ENCODE results near the gene TJAP1.

Gene TJAP1

DNA sequence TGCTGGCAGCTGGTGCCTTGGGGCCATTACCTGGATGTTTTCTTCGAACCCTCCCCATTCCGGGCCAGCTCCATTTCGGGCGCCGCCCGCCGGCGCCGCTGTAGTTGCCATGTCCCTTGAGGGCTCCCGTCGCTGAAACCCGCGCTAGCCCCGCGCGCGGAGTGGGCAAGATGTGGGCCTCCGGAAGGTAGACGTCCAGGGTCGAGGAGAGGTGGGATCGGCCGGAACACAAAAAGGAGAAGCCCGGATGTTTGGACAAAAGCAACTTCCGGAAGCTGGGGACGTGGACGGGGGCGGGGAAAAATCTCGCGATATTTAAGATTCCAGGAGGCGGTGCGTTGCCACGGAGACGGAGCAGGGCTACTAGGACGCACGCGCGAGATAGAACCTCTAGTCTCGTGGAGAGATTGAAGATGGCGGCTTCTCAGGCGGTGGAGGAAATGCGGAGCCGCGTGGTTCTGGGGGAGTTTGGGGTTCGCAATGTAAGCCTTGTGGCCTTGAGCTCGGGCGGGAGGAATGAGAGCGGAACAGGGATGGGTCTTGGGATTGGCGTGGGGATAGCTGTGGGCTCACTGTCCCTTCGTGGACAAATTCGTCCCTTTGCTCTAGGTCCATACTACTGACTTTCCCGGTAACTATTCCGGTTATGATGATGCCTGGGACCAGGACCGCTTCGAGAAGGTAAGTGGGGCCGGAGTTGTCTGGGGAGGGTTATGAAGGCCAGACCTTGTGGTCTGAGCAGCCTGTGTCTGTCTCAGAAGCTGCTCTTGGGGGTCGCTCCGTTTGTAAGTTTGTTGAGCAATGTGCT, 39.5 kb downstream of the TJAP1 start, which contains the start of the genes POLR1C and YIPF3 (continued):
- TF ChIP-seq, protein P1, sequence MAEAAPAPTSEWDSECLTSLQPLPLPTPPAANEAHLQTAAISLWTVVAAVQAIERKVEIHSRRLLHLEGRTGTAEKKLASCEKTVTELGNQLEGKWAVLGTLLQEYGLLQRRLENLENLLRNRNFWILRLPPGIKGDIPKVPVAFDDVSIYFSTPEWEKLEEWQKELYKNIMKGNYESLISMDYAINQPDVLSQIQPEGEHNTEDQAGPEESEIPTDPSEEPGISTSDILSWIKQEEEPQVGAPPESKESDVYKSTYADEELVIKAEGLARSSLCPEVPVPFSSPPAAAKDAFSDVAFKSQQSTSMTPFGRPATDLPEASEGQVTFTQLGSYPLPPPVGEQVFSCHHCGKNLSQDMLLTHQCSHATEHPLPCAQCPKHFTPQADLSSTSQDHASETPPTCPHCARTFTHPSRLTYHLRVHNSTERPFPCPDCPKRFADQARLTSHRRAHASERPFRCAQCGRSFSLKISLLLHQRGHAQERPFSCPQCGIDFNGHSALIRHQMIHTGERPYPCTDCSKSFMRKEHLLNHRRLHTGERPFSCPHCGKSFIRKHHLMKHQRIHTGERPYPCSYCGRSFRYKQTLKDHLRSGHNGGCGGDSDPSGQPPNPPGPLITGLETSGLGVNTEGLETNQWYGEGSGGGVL (tag by site-specific recombination; IDR thresholded peaks at IDR 0.05): no peak

DNA sequence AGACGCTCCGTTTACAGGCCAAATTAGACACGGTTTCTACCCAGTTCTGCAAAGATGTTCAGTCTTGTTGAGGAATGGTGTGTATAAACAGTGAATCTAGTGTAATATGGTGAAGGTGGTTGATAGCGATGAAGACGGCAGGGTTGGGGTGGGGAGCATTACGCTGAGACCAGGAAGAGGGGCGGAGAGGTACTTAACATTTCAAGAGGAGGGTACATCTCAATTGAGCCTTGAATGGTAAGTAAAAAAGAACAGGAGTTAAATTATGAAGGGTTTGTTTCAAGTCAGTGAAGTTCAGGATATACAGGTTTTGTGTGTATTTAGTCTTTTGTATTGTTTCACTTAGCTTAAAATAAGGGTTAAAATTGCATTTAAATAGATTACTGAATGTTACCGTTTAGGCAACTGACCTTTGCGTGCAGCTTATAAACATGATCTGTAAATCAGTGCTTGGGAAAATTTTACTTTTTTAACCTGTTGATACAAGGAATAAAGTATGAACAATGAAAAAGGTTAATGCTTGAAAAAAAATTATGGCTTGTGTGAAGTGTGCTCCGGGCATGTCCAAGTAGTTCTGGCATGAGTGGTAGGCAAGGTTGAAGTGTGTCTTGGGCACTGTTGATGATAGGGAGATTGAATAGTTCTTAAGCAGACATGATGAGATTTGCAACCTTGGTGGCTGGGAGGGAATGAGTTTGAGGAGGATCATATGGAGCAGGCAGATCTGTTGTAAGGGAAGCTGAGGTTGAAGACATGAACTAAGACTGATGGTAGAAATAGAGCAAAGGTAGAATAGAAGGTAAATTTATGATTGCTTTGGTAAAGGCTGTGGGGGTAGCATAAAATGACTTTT, 40.4 kb downstream of the TJAP1 start:
- Histone ChIP-seq H3K4me3 (ENCODE audit: low read depth, low read length) (peak overlapping the region; percentile 88), H3K9me3 (ENCODE audit: control insufficient read depth, insufficient read depth, low read depth, low read length) (no peaks in the 10 kb centered on the region), H3K4me1 (ENCODE audit: control insufficient read depth, insufficient read depth, low read length) (peaks cover 9% of the 10 kb centered on the region; the same call in 1 of the 2 replicates), H3K27ac (ENCODE audit: extremely low read depth, low read depth, low read length) (peak overlapping the region; percentile 57), H3K36me3 (ENCODE audit: control insufficient read depth in 2 of 2, insufficient read depth in 1 of 2, low read length in 2 of 2) (peaks cover 25 to 72% of the 10 kb centered on the region in 2 experiments)
- CTCF ChIA-PET: interaction anchor here (0.7 to 2.6 kb wide), 6 partner anchors 8 to 183 kb away, joined by 3 to 20 read pairs (median 4); no protein-coding TSS in a partner anchor
- TF ChIP-seq SCRT2 (tag by site-specific recombination; IDR thresholded peaks at IDR 0.05) (peak; percentile 92), ZNF670 (tag by site-specific recombination; IDR thresholded peaks at IDR 0.05; ENCODE audit: low read depth) (no peak), ZNF600 (tag by site-specific recombination; IDR thresholded peaks at IDR 0.05) (peak; percentile 64), RBAK (tag by site-specific recombination; IDR thresholded peaks at IDR 0.05) (peak; percentile 29; the same call in 1 of the 2 replicates), ZNF366 (tag by site-specific recombination; conservative IDR thresholded peaks at IDR 0.05) (peak; percentile 17; the same call in 1 of the 2 replicates), GLI4 (tag by site-specific recombination; IDR thresholded peaks at IDR 0.05) (0 out of 2 replicates have a peak, but pooled peaks have one; percentile 12), ZNF621 (tag by site-specific recombination; IDR thresholded peaks at IDR 0.05) (no peak), ZNF501 (tag by site-specific recombination; IDR thresholded peaks at IDR 0.05) (no peak)
- TF ChIP-seq, protein P2, sequence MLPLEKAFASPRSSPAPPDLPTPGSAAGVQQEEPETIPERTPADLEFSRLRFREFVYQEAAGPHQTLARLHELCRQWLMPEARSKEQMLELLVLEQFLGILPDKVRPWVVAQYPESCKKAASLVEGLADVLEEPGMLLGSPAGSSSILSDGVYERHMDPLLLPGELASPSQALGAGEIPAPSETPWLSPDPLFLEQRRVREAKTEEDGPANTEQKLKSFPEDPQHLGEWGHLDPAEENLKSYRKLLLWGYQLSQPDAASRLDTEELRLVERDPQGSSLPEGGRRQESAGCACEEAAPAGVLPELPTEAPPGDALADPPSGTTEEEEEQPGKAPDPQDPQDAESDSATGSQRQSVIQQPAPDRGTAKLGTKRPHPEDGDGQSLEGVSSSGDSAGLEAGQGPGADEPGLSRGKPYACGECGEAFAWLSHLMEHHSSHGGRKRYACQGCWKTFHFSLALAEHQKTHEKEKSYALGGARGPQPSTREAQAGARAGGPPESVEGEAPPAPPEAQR (tag by site-specific recombination; IDR thresholded peaks at IDR 0.05): 0 out of 2 replicates have a peak, but pooled peaks have one; percentile 36
- TF ChIP-seq, protein P3, sequence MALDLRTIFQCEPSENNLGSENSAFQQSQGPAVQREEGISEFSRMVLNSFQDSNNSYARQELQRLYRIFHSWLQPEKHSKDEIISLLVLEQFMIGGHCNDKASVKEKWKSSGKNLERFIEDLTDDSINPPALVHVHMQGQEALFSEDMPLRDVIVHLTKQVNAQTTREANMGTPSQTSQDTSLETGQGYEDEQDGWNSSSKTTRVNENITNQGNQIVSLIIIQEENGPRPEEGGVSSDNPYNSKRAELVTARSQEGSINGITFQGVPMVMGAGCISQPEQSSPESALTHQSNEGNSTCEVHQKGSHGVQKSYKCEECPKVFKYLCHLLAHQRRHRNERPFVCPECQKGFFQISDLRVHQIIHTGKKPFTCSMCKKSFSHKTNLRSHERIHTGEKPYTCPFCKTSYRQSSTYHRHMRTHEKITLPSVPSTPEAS (tag by site-specific recombination; IDR thresholded peaks at IDR 0.05): no peak
- POLR2A ChIA-PET: interaction anchor here (0.7 to 2.1 kb wide), 12 partner anchors 9 to 588 kb away, joined by 3 to 14 read pairs (median 5); partner anchors contain the start of genes ABCC10, CNPY3, CUL7 and GTPBP2

DNA sequence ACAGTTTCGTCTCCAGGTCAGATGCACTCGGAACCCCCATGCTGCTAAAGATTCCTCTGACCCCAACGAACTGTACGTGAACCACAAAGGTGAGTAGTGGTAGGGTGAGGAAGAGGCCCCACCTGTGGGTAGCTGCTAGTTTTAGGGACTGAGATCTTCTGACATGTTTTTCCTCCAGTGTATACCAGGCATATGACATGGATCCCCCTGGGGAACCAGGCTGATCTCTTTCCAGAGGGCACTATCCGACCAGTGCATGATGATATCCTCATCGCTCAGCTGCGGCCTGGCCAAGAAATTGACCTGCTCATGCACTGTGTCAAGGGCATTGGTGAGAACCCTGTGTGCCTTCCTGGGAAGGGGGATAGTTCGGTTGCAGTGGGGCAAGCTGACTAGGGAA, 42.7 kb downstream of the TJAP1 start:
- peaks cover 20 to 73% of the 10 kb centered on the region in 2 experiments for H3K36me3 ChIP-seq (ENCODE audit: control insufficient read depth in 2 of 2, insufficient read depth in 1 of 2, low read length in 2 of 2)
- no peak overlapping the region for H3K27ac ChIP-seq (ENCODE audit: extremely low read depth, low read depth, low read length)
- CTCF ChIA-PET: interaction anchor here (0.7 to 2.1 kb wide), 2 partner anchors 13 to 21 kb away, joined by 3 to 6 read pairs; no protein-coding TSS in a partner anchor
- H3K4me3 ChIP-seq (ENCODE audit: low read depth, low read length): no peak overlapping the region
- peaks cover 9% of the 10 kb centered on the region; the same call in 1 of the 2 replicates for H3K4me1 ChIP-seq (ENCODE audit: control insufficient read depth, insufficient read depth, low read length)
- POLR2A ChIA-PET: interaction anchor here (0.6 to 2.3 kb wide), 3 partner anchors 12 to 57 kb away, joined by 3 to 8 read pairs (median 4); partner anchors contain the start of gene XPO5
- no peaks in the 10 kb centered on the region for H3K9me3 ChIP-seq (ENCODE audit: control insufficient read depth, insufficient read depth, low read depth, low read length)
- TF ChIP-seq, protein P4, sequence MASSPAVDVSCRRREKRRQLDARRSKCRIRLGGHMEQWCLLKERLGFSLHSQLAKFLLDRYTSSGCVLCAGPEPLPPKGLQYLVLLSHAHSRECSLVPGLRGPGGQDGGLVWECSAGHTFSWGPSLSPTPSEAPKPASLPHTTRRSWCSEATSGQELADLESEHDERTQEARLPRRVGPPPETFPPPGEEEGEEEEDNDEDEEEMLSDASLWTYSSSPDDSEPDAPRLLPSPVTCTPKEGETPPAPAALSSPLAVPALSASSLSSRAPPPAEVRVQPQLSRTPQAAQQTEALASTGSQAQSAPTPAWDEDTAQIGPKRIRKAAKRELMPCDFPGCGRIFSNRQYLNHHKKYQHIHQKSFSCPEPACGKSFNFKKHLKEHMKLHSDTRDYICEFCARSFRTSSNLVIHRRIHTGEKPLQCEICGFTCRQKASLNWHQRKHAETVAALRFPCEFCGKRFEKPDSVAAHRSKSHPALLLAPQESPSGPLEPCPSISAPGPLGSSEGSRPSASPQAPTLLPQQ (tag by site-specific recombination; IDR thresholded peaks at IDR 0.05): peak; percentile 60; the same call in 1 of the 2 replicates
- TF ChIP-seq SP2 (tag by site-specific recombination; IDR thresholded peaks at IDR 0.05) (no peak), ZFP69B (tag by site-specific recombination; IDR thresholded peaks at IDR 0.05) (0 out of 2 replicates have a peak, but pooled peaks have one; percentile 9), ZNF621 (tag by site-specific recombination; IDR thresholded peaks at IDR 0.05) (no peak)
